BLaER1 treated with 17β-estradiol and CSF1 and Interleukin-3, amounts not matched to agents 10 nM and 100 nM (cell line): ENCODE results near the gene THAP7.

Experiments used
- H3K27ac ChIP-seq, 11 experiments: shearing (Covaris generic); formaldehyde crosslinking; 2 replicates each; pipeline ENCODE4 v1.8.1; 2022
- H3K27me3 ChIP-seq, 11 experiments: shearing (Covaris generic); formaldehyde crosslinking; 2 replicates each; pipeline ENCODE4 v1.8.1; 2022
- H3K36me3 ChIP-seq, 11 experiments: shearing (Covaris generic); formaldehyde crosslinking; 2 replicates each; pipeline ENCODE4 v1.8.1; 2022
- H3K4me1 ChIP-seq, 10 experiments: shearing (Covaris generic); formaldehyde crosslinking; 2 replicates each; pipeline ENCODE4 v1.8.1; 2022
- H3K4me2 ChIP-seq, 11 experiments: shearing (Covaris generic); formaldehyde crosslinking; 2 replicates each; pipeline ENCODE4 v1.8.1; 2022
- H3K4me3 ChIP-seq, 10 experiments: shearing (Covaris generic); formaldehyde crosslinking; 2 replicates each; pipeline ENCODE4 v1.8.1; 2022
- H3K9ac ChIP-seq, 11 experiments: shearing (Covaris generic); formaldehyde crosslinking; 2 replicates each; pipeline ENCODE4 v1.8.1; 2022
- H3K9me3 ChIP-seq, 11 experiments: shearing (Covaris generic); formaldehyde crosslinking; replicated peaks in 1 of 11; 2 replicates each; pipeline ENCODE4 v1.8.1; 2022
- H4K20me1 ChIP-seq, 11 experiments: shearing (Covaris generic); formaldehyde crosslinking; 2 replicates each; pipeline ENCODE4 v1.8.1; 2022
- Cebpa-rat ChIP-seq, 11 experiments: shearing (Covaris generic); IDR thresholded peaks; 2 replicates each; pipeline ENCODE4 v1.8.1; 2022

Gene THAP7

GRCh38 chr22:20965888-20966855, 35.7 kb downstream of the THAP7 start:
- Histone ChIP-seq H3K27me3 (peaks cover 37 to 55% (median 42%) of the 10 kb centered on the region in 11 experiments), H3K4me2 (peak overlapping the region in 10 of 11 experiments; percentile 76 to 95 (median 88); a peak in 19 of 22 replicates), H4K20me1 (peaks cover 0 to 39% (median 16%) of the 10 kb centered on the region in 11 experiments; a peak in 13 of 22 replicates), H3K36me3 (no peaks in the 10 kb centered on the region), H3K9me3 (no peaks in the 10 kb centered on the region), H3K9ac (no peak overlapping the region; a peak in 1 of 22 replicates), H3K27ac (no peak overlapping the region), H3K4me1 (peaks cover 18 to 55% (median 44%) of the 10 kb centered on the region in 10 experiments; a peak in 19 of 20 replicates), H3K4me3 (peak overlapping the region in 1 of 10 experiments; percentile 50; a peak in 1 of 20 replicates)
- no peak for TF ChIP-seq Cebpa-rat (IDR thresholded peaks at IDR 0.05)

GRCh38 chr22:20965104-20965887, 36.6 kb downstream of the THAP7 start:
- Histone ChIP-seq H3K36me3 (no peaks in the 10 kb centered on the region), H3K27ac (no peak overlapping the region), H3K27me3 (peaks cover 37 to 55% (median 42%) of the 10 kb centered on the region in 11 experiments), H3K4me1 (peaks cover 18 to 55% (median 44%) of the 10 kb centered on the region in 10 experiments; a peak in 19 of 20 replicates), H3K9ac (peak overlapping the region in 5 of 11 experiments; percentile 22 to 65 (median 47); a peak in 5 of 22 replicates), H3K9me3 (no peaks in the 10 kb centered on the region), H3K4me2 (peak overlapping the region; percentile 65 to 95 (median 88)), H3K4me3 (peak overlapping the region in 9 of 10 experiments; percentile 40 to 67 (median 51); a peak in 17 of 20 replicates), H4K20me1 (peaks cover 0 to 39% (median 16%) of the 10 kb centered on the region in 11 experiments; a peak in 13 of 22 replicates)
- TF ChIP-seq Cebpa-rat (IDR thresholded peaks at IDR 0.05) = no peak

GRCh38 chr22:20964799-20965103, 37.2 kb downstream of the THAP7 start:
- no peaks in the 10 kb centered on the region for H3K36me3 ChIP-seq
- H3K9me3 ChIP-seq = no peaks in the 10 kb centered on the region
- H3K4me3 ChIP-seq = peak overlapping the region; percentile 40 to 67 (median 51)
- no peak overlapping the region for H3K27ac ChIP-seq
- peak overlapping the region; percentile 65 to 95 (median 88) for H3K4me2 ChIP-seq
- peaks cover 18 to 55% (median 44%) of the 10 kb centered on the region in 10 experiments; a peak in 19 of 20 replicates for H3K4me1 ChIP-seq
- H3K27me3 ChIP-seq = peaks cover 37 to 55% (median 42%) of the 10 kb centered on the region in 11 experiments
- TF ChIP-seq Cebpa-rat (IDR thresholded peaks at IDR 0.05) = no peak
- H4K20me1 ChIP-seq = peaks cover 0 to 39% (median 16%) of the 10 kb centered on the region in 11 experiments; a peak in 13 of 22 replicates
- H3K9ac ChIP-seq = peak overlapping the region in 9 of 11 experiments; percentile 30 to 68 (median 53); a peak in 11 of 22 replicates

- H3K27me3 ChIP-seq = peaks cover 37 to 56% (median 45%) of the 10 kb centered on the region in 11 experiments
- peak overlapping the region; percentile 40 to 67 (median 51) for H3K4me3 ChIP-seq
- peak overlapping the region in 9 of 11 experiments; percentile 30 to 68 (median 53); a peak in 11 of 22 replicates for H3K9ac ChIP-seq
- H3K27ac ChIP-seq = no peak overlapping the region
- TF ChIP-seq Cebpa-rat (IDR thresholded peaks at IDR 0.05) = no peak
- H3K4me2 ChIP-seq = peak overlapping the region; percentile 65 to 95 (median 88)
- no peaks in the 10 kb centered on the region for H3K36me3 ChIP-seq
- peaks cover 18 to 54% (median 44%) of the 10 kb centered on the region in 10 experiments; a peak in 19 of 20 replicates for H3K4me1 ChIP-seq
- H3K9me3 ChIP-seq = no peaks in the 10 kb centered on the region
- peaks cover 0 to 39% (median 16%) of the 10 kb centered on the region in 11 experiments; a peak in 13 of 22 replicates for H4K20me1 ChIP-seq
These were observed 37.7 kb downstream of the THAP7 start for GRCh38 chr22:20964090-20964798.

- H3K27me3 ChIP-seq = peaks cover 38 to 64% (median 53%) of the 10 kb centered on the region in 11 experiments
- no peak overlapping the region for H3K4me3 ChIP-seq
- no peak overlapping the region for H3K27ac ChIP-seq
- H3K4me1 ChIP-seq = peaks cover 18 to 46% (median 37%) of the 10 kb centered on the region in 10 experiments; a peak in 19 of 20 replicates
- no peak for TF ChIP-seq Cebpa-rat (IDR thresholded peaks at IDR 0.05)
- 0 out of 22 replicates have a peak overlapping the region, but pooled peaks of 1 of the 11 experiments have one; percentile 15 for H3K9ac ChIP-seq
- peaks cover 0 to 39% (median 16%) of the 10 kb centered on the region in 11 experiments; a peak in 13 of 22 replicates for H4K20me1 ChIP-seq
- H3K4me2 ChIP-seq = no peak overlapping the region
- no peaks in the 10 kb centered on the region for H3K36me3 ChIP-seq
- H3K9me3 ChIP-seq = no peaks in the 10 kb centered on the region
These were observed 38.5 kb downstream of the THAP7 start for GRCh38 chr22:20963201-20964052.

GRCh38 chr22:20962491-20962945, 39.4 kb downstream of the THAP7 start:
- Histone ChIP-seq H3K36me3 (no peaks in the 10 kb centered on the region), H3K4me2 (no peak overlapping the region), H3K4me1 (peaks cover 25 to 40% (median 31%) of the 10 kb centered on the region in 10 experiments; a peak in 19 of 20 replicates), H4K20me1 (peaks cover 0 to 39% (median 16%) of the 10 kb centered on the region in 11 experiments; a peak in 14 of 22 replicates), H3K27me3 (peaks cover 47 to 72% (median 62%) of the 10 kb centered on the region in 11 experiments), H3K9ac (no peak overlapping the region), H3K27ac (no peak overlapping the region), H3K4me3 (no peak overlapping the region), H3K9me3 (no peaks in the 10 kb centered on the region)
- no peak for TF ChIP-seq Cebpa-rat (IDR thresholded peaks at IDR 0.05)

- Histone ChIP-seq H3K9ac (no peak overlapping the region), H3K36me3 (no peaks in the 10 kb centered on the region), H3K4me2 (no peak overlapping the region), H3K27ac (no peak overlapping the region), H3K4me1 (peaks cover 20 to 32% (median 25%) of the 10 kb centered on the region in 10 experiments; a peak in 18 of 20 replicates), H3K27me3 (peaks cover 53 to 72% (median 69%) of the 10 kb centered on the region in 11 experiments), H4K20me1 (peaks cover 4 to 51% (median 30%) of the 10 kb centered on the region in 11 experiments; a peak in 21 of 22 replicates), H3K9me3 (no peaks in the 10 kb centered on the region), H3K4me3 (no peak overlapping the region)
- no peak for TF ChIP-seq Cebpa-rat (IDR thresholded peaks at IDR 0.05)
These were observed 41.3 kb downstream of the THAP7 start for GRCh38 chr22:20960609-20961008.
